ENCODE measurements around the gene DOK7. TPM values are rescaled to one million over a fixed set of nuclear protein-coding genes. Genes with fewer than 3 reads are reported as not detected.

The DOK7 gene
- total and polyA plus RNA-seq, 2 donors (not counting 1 experiment from before 2014, with no cell fraction given), result 0.17 TPM; not detected in 1

DNA sequence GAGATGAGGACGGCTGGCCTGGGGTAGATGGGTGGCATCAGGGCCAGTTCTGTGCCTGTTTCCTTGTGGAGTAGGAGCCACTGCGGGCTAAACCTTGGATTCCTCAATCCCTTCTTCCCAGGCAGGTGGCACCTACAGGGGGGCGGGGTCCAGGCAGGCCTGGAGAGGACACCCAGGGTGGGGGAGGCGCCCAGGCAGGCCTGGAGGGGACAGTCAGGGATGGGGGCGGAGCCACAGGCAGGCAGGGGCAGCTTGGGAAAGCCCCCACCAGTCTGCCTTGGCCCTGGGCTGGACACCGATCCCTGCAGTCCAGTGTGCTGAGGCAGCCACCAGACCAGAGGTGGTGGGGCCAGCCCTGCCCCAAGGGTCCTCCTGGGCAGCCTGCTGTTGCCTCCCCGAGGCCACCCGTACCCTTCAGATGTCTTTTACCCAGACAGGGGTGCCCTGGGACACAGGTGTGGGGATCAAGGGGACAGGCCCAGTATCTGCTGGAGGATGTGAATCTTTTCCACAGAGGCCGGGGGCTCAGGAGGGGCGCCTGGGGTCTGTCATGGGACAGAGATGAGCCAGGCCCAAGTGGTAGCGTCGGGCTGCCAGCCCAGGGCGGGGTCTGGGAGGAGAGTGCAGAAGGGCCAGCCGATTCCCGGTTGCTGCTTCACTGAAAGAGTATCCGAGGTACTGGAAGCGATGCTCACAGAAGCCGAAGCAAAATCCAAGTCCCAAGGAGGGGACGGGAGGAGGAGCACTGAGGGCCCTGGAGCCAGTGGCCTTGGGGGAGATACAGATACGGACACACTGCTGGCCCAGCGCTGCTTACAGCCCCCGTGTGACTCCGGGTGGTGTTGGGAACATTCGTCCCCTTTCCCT is 34.6 kb downstream of the DOK7 start:
- Histone ChIP-seq H3K4me1 (ENCODE audit: control insufficient read depth, extremely low read depth, insufficient read depth, low read length) (no peaks in the 10 kb centered on the region), H3K9ac (ENCODE audit: insufficient read depth, low read length) (no peak overlapping the region), H3K27ac (ENCODE audit: insufficient read depth, low read length) (no peak overlapping the region), H3K4me3 (replicated peaks in 1 of 4; ENCODE audit: control extremely low read depth in 1 of 4, insufficient read depth in 1 of 4, low read depth in 3 of 4, low read length in 4 of 4) (no peak overlapping the region), H3K9me3 (ENCODE audit: control insufficient read depth, insufficient read depth, low read depth, low read length) (no peaks in the 10 kb centered on the region), H3K4me2 (ENCODE audit: extremely low read depth, insufficient read depth, low read length) (no peak overlapping the region), H3K27me3 (ENCODE audit: control insufficient read depth, insufficient read depth, low read length) (peaks cover 11% of the 10 kb centered on the region), H4K20me1 (ENCODE audit: control insufficient read depth, extremely low read depth, insufficient read depth, low read length) (no peaks in the 10 kb centered on the region), H3K36me3 (ENCODE audit: control insufficient read depth, insufficient read depth, low read length) (no peaks in the 10 kb centered on the region), H3K79me2 (ENCODE audit: control insufficient read depth, insufficient read depth, low read length) (no peaks in the 10 kb centered on the region), H2AFZ (ENCODE audit: low read length) (no peak overlapping the region)
- no peak for DNase-seq (ENCODE audit: low read depth in 2 of 2)
- TF ChIP-seq, protein P1, sequence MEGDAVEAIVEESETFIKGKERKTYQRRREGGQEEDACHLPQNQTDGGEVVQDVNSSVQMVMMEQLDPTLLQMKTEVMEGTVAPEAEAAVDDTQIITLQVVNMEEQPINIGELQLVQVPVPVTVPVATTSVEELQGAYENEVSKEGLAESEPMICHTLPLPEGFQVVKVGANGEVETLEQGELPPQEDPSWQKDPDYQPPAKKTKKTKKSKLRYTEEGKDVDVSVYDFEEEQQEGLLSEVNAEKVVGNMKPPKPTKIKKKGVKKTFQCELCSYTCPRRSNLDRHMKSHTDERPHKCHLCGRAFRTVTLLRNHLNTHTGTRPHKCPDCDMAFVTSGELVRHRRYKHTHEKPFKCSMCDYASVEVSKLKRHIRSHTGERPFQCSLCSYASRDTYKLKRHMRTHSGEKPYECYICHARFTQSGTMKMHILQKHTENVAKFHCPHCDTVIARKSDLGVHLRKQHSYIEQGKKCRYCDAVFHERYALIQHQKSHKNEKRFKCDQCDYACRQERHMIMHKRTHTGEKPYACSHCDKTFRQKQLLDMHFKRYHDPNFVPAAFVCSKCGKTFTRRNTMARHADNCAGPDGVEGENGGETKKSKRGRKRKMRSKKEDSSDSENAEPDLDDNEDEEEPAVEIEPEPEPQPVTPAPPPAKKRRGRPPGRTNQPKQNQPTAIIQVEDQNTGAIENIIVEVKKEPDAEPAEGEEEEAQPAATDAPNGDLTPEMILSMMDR (conservative IDR thresholded peaks at IDR 0.05 in 1 of 2, IDR thresholded peaks at IDR 0.05 in 1 of 2; ENCODE audit: low read depth in 1 of 2, low read length in 2 of 2), result no peak
- no peak for TF ChIP-seq EZH2 (IDR thresholded peaks at IDR 0.05; ENCODE audit: low read length, missing control alignments)

DNA sequence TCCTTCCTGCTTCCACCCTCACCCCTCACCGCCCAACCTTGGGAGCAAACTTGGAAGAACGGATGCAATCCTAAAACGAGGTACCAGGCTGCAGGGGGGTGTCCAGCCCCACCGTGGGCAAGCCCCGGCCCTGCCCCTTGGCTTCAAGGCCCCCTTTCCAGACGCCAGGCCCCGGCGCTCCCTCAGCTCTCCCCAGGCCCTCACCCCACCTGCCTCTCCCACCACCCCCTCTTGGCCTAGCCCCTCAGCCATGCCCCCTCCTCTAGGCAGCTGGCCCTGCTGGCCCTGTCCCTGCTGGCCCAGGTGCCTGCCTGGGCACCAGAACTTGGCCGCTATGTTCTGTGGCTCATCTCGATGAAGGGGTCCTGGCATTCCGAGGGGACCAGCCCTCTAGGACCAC is 35.3 kb downstream of the DOK7 start:
- TF ChIP-seq, protein P1 (conservative IDR thresholded peaks at IDR 0.05 in 1 of 2, IDR thresholded peaks at IDR 0.05 in 1 of 2; ENCODE audit: low read depth in 1 of 2, low read length in 2 of 2), result no peak
- TF ChIP-seq EZH2 (IDR thresholded peaks at IDR 0.05; ENCODE audit: low read length, missing control alignments), result no peak

DNA sequence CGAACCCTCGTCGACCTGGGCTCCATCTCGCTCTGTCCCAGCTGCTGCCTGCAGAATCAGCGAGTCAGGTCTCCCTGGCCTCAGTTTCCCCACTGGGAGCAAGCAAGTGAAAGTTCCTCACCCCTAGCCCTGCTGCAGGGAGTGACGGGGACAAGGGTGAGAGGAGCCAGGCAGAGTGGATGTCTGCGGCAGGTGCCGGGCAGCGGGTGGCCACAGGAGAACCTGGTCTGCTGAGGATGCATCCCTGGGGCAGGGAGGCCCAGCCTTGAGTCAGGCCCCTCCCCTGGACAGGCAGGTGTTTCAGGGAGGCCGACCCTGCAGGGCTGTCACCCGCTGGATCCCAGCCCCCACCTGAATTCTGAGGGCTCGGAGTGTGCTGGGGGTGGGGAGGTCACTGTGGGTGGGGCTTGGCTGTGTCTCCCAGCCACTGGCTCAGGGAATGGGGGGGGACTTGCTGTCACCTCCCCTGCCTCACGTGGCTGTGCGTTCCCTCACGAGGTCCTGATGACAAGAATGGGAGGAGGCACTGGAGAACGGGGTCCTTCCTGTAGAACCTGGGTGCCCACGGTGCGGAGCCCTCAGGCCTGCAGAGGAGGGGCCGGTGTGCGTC is 35.9 kb downstream of the DOK7 start:
- H3K4me1 ChIP-seq (ENCODE audit: control insufficient read depth, extremely low read depth, insufficient read depth, low read length), result no peaks in the 10 kb centered on the region
- H3K4me3 ChIP-seq (replicated peaks in 1 of 4; ENCODE audit: control extremely low read depth in 1 of 4, insufficient read depth in 1 of 4, low read depth in 3 of 4, low read length in 4 of 4), result no peak overlapping the region
- no peak overlapping the region for H3K9ac ChIP-seq (ENCODE audit: insufficient read depth, low read length)
- no peak overlapping the region for H3K4me2 ChIP-seq (ENCODE audit: extremely low read depth, insufficient read depth, low read length)
- no peaks in the 10 kb centered on the region for H3K9me3 ChIP-seq (ENCODE audit: control insufficient read depth, insufficient read depth, low read depth, low read length)
- no peaks in the 10 kb centered on the region for H4K20me1 ChIP-seq (ENCODE audit: control insufficient read depth, extremely low read depth, insufficient read depth, low read length)
- no peak for DNase-seq (ENCODE audit: low read depth in 2 of 2)
- no peak overlapping the region for H2AFZ ChIP-seq (ENCODE audit: low read length)
- no peaks in the 10 kb centered on the region for H3K36me3 ChIP-seq (ENCODE audit: control insufficient read depth, insufficient read depth, low read length)
- peaks cover 11% of the 10 kb centered on the region for H3K27me3 ChIP-seq (ENCODE audit: control insufficient read depth, insufficient read depth, low read length)
- TF ChIP-seq, protein P1 (conservative IDR thresholded peaks at IDR 0.05 in 1 of 2, IDR thresholded peaks at IDR 0.05 in 1 of 2; ENCODE audit: low read depth in 1 of 2, low read length in 2 of 2), result no peak
- TF ChIP-seq EZH2 (IDR thresholded peaks at IDR 0.05; ENCODE audit: low read length, missing control alignments), result no peak
- no peaks in the 10 kb centered on the region for H3K79me2 ChIP-seq (ENCODE audit: control insufficient read depth, insufficient read depth, low read length)
- H3K27ac ChIP-seq (ENCODE audit: insufficient read depth, low read length), result no peak overlapping the region

More for the DNA sequence above, 35.3 kb downstream of the DOK7 start:
- no peaks in the 10 kb centered on the region for H4K20me1 ChIP-seq (ENCODE audit: control insufficient read depth, extremely low read depth, insufficient read depth, low read length)
- no peak overlapping the region for H3K4me3 ChIP-seq (replicated peaks in 1 of 4; ENCODE audit: control extremely low read depth in 1 of 4, insufficient read depth in 1 of 4, low read depth in 3 of 4, low read length in 4 of 4)
- no peaks in the 10 kb centered on the region for H3K79me2 ChIP-seq (ENCODE audit: control insufficient read depth, insufficient read depth, low read length)
- peaks cover 11% of the 10 kb centered on the region for H3K27me3 ChIP-seq (ENCODE audit: control insufficient read depth, insufficient read depth, low read length)
- H3K9ac ChIP-seq (ENCODE audit: insufficient read depth, low read length), result no peak overlapping the region
- H3K9me3 ChIP-seq (ENCODE audit: control insufficient read depth, insufficient read depth, low read depth, low read length), result no peaks in the 10 kb centered on the region
- no peak for DNase-seq (ENCODE audit: low read depth in 2 of 2)
- no peak overlapping the region for H2AFZ ChIP-seq (ENCODE audit: low read length)
- H3K36me3 ChIP-seq (ENCODE audit: control insufficient read depth, insufficient read depth, low read length), result no peaks in the 10 kb centered on the region
- no peak overlapping the region for H3K27ac ChIP-seq (ENCODE audit: insufficient read depth, low read length)
- no peaks in the 10 kb centered on the region for H3K4me1 ChIP-seq (ENCODE audit: control insufficient read depth, extremely low read depth, insufficient read depth, low read length)
- no peak overlapping the region for H3K4me2 ChIP-seq (ENCODE audit: extremely low read depth, insufficient read depth, low read length)

Data from fibroblast of lung (primary cell).